Measurements from ENCODE around the gene BEND6.

Gene BEND6

GRCh38 chr6:56954403-56955170 is at the start of gene BEND6:
Gene BEND6 (plus strand): TSS chr6:56955107. CDS start chr6:56981811, 26,704 bp downstream.
- peak; percentile 42 for DNase-seq

GRCh38 chr6:56905378-56905777 is 49.5 kb upstream of the BEND6 start:
- no peak for DNase-seq

- no peak for DNase-seq
Observed at GRCh38 chr6:56906752-56907151, 48.2 kb upstream of the BEND6 start.

- DNase-seq, result no peak
Observed at GRCh38 chr6:56909115-56909907, 45.6 kb upstream of the BEND6 start.

GRCh38 chr6:56911847-56912246 is 43.1 kb upstream of the BEND6 start:
- DNase-seq, result no peak

GRCh38 chr6:56913285-56914074 is 41.4 kb upstream of the BEND6 start:
- no peak for DNase-seq

GRCh38 chr6:56914798-56915658 is 39.9 kb upstream of the BEND6 start:
- no peak for DNase-seq

- no peak for DNase-seq
Observed at GRCh38 chr6:56915832-56916231, 39.1 kb upstream of the BEND6 start.

GRCh38 chr6:56916849-56917551 is 37.9 kb upstream of the BEND6 start:
- DNase-seq, result no peak

GRCh38 chr6:56922645-56923044 is 32.3 kb upstream of the BEND6 start:
- DNase-seq, result no peak

GRCh38 chr6:56923565-56923964 is 31.3 kb upstream of the BEND6 start:
- DNase-seq, result no peak

GRCh38 chr6:56927538-56928453 is 27.1 kb upstream of the BEND6 start:
- DNase-seq, result no peak

- no peak for DNase-seq
Observed at GRCh38 chr6:56930846-56931245, 24.1 kb upstream of the BEND6 start.

- no peak for DNase-seq
Observed at GRCh38 chr6:56932910-56933477, 21.9 kb upstream of the BEND6 start.

GRCh38 chr6:56933650-56934049 is 21.3 kb upstream of the BEND6 start:
- no peak for DNase-seq

GRCh38 chr6:56934876-56935275 is 20.0 kb upstream of the BEND6 start:
- no peak for DNase-seq

GRCh38 chr6:56936466-56936865 is 18.4 kb upstream of the BEND6 start:
- DNase-seq, result no peak

- DNase-seq, result peak; percentile 7
Observed at GRCh38 chr6:56938649-56939191, 16.2 kb upstream of the BEND6 start.

- DNase-seq, result no peak
Observed at GRCh38 chr6:56940463-56940862, 14.4 kb upstream of the BEND6 start.

GRCh38 chr6:56940977-56941376 is 13.9 kb upstream of the BEND6 start:
- DNase-seq, result no peak

Data from stimulated activated CD4-positive, alpha-beta T cell treated with anti-CD3 and anti-CD28 coated beads, Interleukin-4, amount 100 ng/mL, for 1 hour (primary cell).